Epithelial cell of proximal tubule (primary cell): ENCODE measurements around the gene PTPRO. TPM values are rescaled to one million over a fixed set of nuclear protein-coding genes. Genes with fewer than 3 reads are reported as not detected.

Source experiments
- DNase-seq: peaks from one replicate; pipeline ENCODE4 v3.0.0-alpha.2; 2011; ENCODE audit warnings: low read depth
- H3K4me3 ChIP-seq: 2 replicates; pipeline ENCODE4 v1.5.1; 2011; ENCODE audit warnings: low read depth, mild to moderate bottlenecking, low read length
- total RNA-seq: library from RNA; depleted of rRNA; stranded (reverse); fragments of >200 nt; gene quantifications from 2 replicates; pipeline ENCODE4 v1.2.3, GENCODE V29; 2015
- TF ChIP-seq, protein P1 (sequence below): conservative IDR thresholded peaks from 2 replicates; pipeline ENCODE4 v1.5.1; 2012; ENCODE audit warnings: low read depth, mild to moderate bottlenecking, low read length

The PTPRO gene
- total RNA-seq, 1 donor from 2014 or later = 1.3 TPM

DNA sequence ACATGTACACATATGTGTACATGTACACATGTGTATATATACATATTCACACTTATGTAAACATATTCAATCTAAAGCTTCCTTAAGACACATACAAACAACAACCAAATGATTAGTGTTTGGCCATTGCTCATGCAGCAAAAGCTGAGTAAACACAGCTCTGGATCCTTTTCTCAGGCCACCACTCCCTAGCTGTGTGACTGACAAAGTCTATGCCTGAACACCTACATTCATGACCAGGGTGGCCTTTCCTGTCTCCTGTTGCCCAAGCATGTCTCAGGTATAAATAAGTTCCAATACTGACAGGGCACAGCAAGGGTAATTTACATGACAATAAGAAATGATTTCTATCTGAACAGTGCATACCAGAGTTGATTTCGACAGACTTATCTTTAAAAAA lies 1.4 kb upstream of the PTPRO start:
- no peak for DNase-seq
- TF ChIP-seq, protein P1, sequence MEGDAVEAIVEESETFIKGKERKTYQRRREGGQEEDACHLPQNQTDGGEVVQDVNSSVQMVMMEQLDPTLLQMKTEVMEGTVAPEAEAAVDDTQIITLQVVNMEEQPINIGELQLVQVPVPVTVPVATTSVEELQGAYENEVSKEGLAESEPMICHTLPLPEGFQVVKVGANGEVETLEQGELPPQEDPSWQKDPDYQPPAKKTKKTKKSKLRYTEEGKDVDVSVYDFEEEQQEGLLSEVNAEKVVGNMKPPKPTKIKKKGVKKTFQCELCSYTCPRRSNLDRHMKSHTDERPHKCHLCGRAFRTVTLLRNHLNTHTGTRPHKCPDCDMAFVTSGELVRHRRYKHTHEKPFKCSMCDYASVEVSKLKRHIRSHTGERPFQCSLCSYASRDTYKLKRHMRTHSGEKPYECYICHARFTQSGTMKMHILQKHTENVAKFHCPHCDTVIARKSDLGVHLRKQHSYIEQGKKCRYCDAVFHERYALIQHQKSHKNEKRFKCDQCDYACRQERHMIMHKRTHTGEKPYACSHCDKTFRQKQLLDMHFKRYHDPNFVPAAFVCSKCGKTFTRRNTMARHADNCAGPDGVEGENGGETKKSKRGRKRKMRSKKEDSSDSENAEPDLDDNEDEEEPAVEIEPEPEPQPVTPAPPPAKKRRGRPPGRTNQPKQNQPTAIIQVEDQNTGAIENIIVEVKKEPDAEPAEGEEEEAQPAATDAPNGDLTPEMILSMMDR = no peak
- no peak overlapping the region for H3K4me3 ChIP-seq

DNA sequence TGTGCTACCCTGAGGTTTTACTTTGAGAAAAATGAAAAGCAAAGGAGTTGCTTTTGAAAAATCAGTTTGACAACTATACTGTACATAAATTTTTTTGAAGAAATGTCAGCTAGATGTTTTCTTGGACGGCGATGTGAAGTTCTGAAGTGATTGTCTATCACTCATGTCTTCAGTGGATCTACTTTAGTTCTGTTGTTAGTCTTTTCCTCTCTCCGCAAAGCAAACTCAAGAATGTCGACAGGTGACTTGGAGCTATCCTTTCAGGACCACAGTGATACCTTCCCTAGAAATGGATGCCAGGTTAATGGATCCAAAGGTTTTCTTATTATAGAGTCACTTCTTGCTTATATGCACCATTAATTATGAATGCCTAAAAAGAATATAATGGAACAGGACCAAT lies 1.2 kb downstream of the PTPRO start:
- H3K4me3 ChIP-seq = peak overlapping the region; percentile 59
- no peak for DNase-seq
- TF ChIP-seq, protein P1 = no peak

DNA sequence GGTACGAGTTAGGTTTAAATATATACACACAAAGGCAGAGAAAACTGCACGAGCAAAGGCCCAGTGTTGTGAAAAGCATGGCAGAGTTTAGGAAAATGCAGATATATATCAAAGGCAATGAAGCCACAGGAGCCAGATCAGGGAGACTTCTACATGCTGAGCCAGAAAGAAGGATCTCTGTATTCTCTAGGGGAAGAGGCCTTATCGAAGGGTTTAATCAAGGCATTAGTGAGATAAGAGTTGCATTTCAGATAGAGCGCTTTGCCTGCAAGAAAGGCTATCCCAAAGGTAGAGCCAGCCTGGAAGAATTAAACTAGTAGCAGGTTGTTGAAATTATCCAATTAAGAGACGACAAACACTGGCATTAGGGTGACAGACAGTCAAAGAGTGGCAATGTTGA lies 7.6 kb downstream of the PTPRO start:
- no peak overlapping the region for H3K4me3 ChIP-seq
- TF ChIP-seq, protein P1 = no peak
- DNase-seq = no peak

DNA sequence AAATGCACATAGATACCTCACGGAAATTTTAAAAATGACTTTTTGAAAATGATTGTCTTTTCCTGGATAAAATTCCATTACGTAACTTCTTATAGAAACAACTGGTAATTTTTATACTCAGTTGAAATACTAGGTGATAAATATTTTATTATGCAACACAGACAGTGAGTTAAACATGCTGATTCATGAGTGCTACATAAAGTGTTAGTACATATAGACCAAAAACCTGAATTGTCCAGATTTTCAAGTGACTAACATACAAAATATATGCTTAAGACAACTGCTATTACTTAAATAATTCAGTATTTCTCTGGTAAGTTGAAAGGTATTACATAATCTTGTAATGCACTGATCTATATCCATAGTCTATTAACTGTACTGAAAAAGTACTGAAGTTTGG lies 11.9 kb downstream of the PTPRO start:
- no peak overlapping the region for H3K4me3 ChIP-seq
- no peak for DNase-seq
- TF ChIP-seq, protein P1 = no peak

DNA sequence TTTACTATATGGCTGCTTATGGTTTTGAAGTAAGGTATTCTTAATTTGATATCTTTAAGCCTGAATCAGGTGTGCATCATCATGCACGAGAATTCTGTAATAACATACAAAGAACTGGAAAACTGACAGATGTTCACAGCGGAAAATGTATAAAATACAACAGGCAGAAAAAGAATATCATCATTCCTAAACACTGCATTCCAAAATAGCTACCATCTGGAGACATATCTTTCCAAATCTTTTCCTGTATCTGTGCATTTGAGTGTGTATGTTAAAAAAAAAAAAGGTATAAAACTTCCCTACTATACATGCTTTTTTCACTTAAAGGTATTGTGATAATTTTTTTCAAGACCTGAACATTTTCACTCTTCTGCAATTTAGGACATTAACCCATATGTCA lies 13.7 kb downstream of the PTPRO start:
- H3K4me3 ChIP-seq = no peak overlapping the region
- no peak for DNase-seq
- TF ChIP-seq, protein P1 = no peak

DNA sequence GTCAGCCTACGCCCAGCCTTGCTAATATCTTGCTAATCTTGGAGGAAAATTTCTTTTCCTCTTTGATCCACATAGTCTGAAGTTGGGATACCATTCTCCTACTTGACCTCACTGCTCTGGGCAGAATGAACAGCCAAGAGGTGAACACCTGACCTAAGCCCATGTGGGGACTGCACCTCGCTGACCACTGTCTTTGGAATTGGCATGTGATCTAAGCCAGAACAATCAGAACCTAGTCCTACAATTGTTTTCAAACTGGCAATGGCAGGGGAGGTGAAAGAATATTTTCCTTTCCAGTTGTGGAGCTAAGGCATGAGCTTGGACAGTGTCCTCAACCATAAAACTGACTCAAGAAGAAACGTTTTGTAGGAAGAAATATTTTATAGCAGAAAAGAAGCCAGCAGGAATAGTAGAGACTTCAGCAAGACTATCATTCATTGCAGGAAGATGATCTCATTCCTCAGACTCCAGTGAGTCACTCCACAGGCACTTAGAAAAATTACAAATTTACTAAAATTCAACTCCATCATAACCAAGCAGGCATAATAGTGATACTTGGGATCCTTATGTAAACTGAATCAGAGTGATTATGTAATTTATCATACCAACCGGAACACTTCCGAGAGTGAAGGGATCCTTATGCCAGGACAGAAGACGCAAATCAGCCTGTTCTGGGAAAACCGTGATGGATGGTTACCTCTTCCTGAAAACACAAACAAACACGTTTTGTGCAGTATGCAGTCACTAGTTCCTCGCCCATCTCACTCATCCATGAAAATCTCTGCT lies 14.7 kb downstream of the PTPRO start:
- no peak overlapping the region for H3K4me3 ChIP-seq
- TF ChIP-seq, protein P1 = no peak
- peak; percentile 98 for DNase-seq

DNA sequence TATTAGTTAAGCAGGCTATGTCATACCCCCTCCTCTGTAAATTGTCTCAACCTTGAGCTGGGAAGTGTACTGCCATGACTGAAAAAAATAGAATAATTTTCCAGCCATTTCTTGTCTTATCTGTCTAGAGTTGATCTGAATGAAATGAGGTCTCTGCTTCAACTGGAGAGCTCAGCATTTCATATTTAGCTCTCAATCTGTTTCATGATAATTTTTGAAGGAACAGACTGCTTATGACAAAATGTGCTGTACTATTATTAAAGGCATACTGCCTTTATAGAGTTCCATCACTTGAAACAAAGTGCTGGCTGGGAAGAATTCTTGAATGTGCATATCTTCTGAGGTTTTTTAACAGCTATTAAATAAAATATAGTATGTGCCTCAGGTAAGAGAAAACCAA lies 19.1 kb downstream of the PTPRO start:
- no peak overlapping the region for H3K4me3 ChIP-seq
- TF ChIP-seq, protein P1 = no peak
- no peak for DNase-seq
